ENCODE data around the gene KLHDC7B. TPM values are rescaled to one million over a fixed set of nuclear protein-coding genes. Genes with fewer than 3 reads are reported as not detected.

KLHDC7B gene
- total and polyA plus RNA-seq, 10 of the 15 experiments (the other 5 are each of a cell fraction or from before 2014, with no cell fraction given): 0.05 to 2.2 (median 0.93) TPM; not detected in 2

DNA sequence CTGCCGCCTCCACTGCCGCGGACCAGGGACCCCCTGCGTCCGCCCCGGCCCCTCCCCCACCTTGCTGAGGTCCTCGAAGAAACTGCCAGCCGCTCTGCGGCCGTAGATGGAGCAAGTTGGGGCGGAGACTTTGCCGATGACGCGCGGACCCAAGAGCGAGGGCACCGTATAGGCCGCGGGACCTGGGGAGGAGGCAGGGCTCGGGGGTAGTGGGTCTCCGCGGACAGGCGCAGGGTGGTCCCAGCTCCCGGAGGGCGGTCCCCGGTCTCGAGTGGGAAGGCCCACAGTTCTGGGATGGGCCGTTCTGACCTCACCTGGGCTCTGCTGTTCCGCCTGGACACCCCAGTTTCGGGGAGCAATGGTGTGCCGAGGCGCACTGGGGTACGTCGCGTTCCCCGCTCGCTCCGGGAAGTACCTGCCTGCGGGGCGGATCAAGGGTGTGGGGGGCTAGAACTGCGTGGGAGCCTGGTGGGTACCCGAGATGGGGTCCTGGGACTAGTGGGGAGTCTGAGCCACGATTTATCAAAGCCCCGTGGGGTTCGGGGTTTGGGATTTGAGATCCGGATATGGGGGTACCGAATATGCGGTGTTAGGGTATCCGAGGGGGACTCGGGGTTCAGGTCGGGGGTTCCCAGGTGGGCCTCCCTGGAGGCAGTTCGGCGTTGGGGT is 14.7 kb upstream of the KLHDC7B start (continued):
- TF ChIP-seq, protein P1, sequence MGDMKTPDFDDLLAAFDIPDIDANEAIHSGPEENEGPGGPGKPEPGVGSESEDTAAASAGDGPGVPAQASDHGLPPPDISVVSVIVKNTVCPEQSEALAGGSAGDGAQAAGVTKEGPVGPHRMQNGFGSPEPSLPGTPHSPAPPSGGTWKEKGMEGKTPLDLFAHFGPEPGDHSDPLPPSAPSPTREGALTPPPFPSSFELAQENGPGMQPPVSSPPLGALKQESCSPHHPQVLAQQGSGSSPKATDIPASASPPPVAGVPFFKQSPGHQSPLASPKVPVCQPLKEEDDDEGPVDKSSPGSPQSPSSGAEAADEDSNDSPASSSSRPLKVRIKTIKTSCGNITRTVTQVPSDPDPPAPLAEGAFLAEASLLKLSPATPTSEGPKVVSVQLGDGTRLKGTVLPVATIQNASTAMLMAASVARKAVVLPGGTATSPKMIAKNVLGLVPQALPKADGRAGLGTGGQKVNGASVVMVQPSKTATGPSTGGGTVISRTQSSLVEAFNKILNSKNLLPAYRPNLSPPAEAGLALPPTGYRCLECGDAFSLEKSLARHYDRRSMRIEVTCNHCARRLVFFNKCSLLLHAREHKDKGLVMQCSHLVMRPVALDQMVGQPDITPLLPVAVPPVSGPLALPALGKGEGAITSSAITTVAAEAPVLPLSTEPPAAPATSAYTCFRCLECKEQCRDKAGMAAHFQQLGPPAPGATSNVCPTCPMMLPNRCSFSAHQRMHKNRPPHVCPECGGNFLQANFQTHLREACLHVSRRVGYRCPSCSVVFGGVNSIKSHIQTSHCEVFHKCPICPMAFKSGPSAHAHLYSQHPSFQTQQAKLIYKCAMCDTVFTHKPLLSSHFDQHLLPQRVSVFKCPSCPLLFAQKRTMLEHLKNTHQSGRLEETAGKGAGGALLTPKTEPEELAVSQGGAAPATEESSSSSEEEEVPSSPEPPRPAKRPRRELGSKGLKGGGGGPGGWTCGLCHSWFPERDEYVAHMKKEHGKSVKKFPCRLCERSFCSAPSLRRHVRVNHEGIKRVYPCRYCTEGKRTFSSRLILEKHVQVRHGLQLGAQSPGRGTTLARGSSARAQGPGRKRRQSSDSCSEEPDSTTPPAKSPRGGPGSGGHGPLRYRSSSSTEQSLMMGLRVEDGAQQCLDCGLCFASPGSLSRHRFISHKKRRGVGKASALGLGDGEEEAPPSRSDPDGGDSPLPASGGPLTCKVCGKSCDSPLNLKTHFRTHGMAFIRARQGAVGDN (IDR thresholded peaks at IDR 0.05): peak; percentile 49
- TF ChIP-seq RFX5 (IDR thresholded peaks at IDR 0.05; ENCODE audit: low read depth, low read length) (no peak), MYC (IDR thresholded peaks at IDR 0.05; ENCODE audit: insufficient read depth, insufficient read length, insufficient replicate concordance, low read length, severe bottlenecking) (no peak), NFIC (IDR thresholded peaks at IDR 0.05; ENCODE audit: low read depth, low read length) (no peak), STAT1 (conservative IDR thresholded peaks at IDR 0.05) (0 out of 2 replicates have a peak, but pooled peaks have one; percentile 56), BHLHE40 (IDR thresholded peaks at IDR 0.05; ENCODE audit: borderline replicate concordance in 1 of 2, low read depth in 2 of 2, low read length in 1 of 2) (peak in 1 of 2 experiments; percentile 9; a peak in 1 of 4 replicates), POU2F2 (IDR thresholded peaks at IDR 0.05; ENCODE audit: borderline replicate concordance, low read depth, low read length) (peak; percentile 82; the same call in 2 of the 3 replicates), MTA3 (IDR thresholded peaks at IDR 0.05; ENCODE audit: borderline replicate concordance, low read length) (no peak), SIN3A (IDR thresholded peaks at IDR 0.05; ENCODE audit: low read depth, low read length) (no peak), NFYA (IDR thresholded peaks at IDR 0.05; ENCODE audit: borderline replicate concordance, low read depth, low read length) (no peak), TBL1XR1 (IDR thresholded peaks at IDR 0.05; ENCODE audit: low read depth, low read length) (0 out of 2 replicates have a peak, but pooled peaks have one; percentile 46), CHD1 (IDR thresholded peaks at IDR 0.05; ENCODE audit: low read depth, low read length) (peak; percentile 86; the same call in 1 of the 2 replicates), IRF4 (IDR thresholded peaks at IDR 0.05; ENCODE audit: low read depth, low read length) (no peak)
- TF ChIP-seq, protein P2, sequence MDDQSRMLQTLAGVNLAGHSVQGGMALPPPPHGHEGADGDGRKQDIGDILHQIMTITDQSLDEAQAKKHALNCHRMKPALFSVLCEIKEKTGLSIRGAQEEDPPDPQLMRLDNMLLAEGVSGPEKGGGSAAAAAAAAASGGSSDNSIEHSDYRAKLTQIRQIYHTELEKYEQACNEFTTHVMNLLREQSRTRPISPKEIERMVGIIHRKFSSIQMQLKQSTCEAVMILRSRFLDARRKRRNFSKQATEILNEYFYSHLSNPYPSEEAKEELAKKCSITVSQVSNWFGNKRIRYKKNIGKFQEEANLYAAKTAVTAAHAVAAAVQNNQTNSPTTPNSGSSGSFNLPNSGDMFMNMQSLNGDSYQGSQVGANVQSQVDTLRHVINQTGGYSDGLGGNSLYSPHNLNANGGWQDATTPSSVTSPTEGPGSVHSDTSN (IDR thresholded peaks at IDR 0.05; ENCODE audit: insufficient replicate concordance, low read depth, low read length): peak; percentile 12

All from GM12878 (cell line).